ENCODE measurements around the gene ZNF598. TPM values are rescaled to one million over a fixed set of nuclear protein-coding genes. Genes with fewer than 3 reads are reported as not detected.

ZNF598 gene
- total and polyA plus RNA-seq, 10 of the 15 experiments (the other 5 are each of a cell fraction or from before 2014, with no cell fraction given): 0.08 to 74.0 (median 14.4) TPM

- intact Hi-C loops (cut with micrococcal nuclease; ENCODE audit: unreplicated experiment) (no loop called here), in situ Hi-C loops (cut with MboI) (no loop called here)
- Histone ChIP-seq H3K9me3 (replicated peaks; ENCODE audit: control insufficient read depth, insufficient read depth, low read length) (no peaks in the 10 kb centered on the region), H3K27me3 (replicated peaks in 1 of 2; ENCODE audit: control insufficient read depth in 2 of 2, insufficient read depth in 2 of 2, low read length in 1 of 2) (0 out of 4 replicates have a peak, but pooled peaks cover 0 to 2% of the 10 kb centered on the region in 2 experiments), H3K36me3 (ENCODE audit: control insufficient read depth in 2 of 2, insufficient read depth in 2 of 2, low read length in 1 of 2) (peaks cover 0 to 36% of the 10 kb centered on the region in 2 experiments; a peak in 3 of 4 replicates), H2AFZ (ENCODE audit: control insufficient read depth, low read depth, low read length) (no peak overlapping the region), H3K4me3 (no peak overlapping the region), H3K27ac (ENCODE audit: control insufficient read depth, insufficient read depth) (no peak overlapping the region), H3K4me2 (ENCODE audit: control insufficient read depth, insufficient read depth) (no peak overlapping the region), H3K4me1 (ENCODE audit: control insufficient read depth, insufficient read depth, low read length) (peaks cover 15% of the 10 kb centered on the region), H3K79me2 (ENCODE audit: control insufficient read depth, insufficient read depth, low read length) (peaks cover 6% of the 10 kb centered on the region), H3K9ac (ENCODE audit: control insufficient read depth, insufficient read depth, low read length) (no peak overlapping the region), H4K20me1 (ENCODE audit: control insufficient read depth, insufficient read depth) (no peaks in the 10 kb centered on the region)
- WGBS (ENCODE audit: insufficient coverage, insufficient replicate concordance, low lambda C conversion rate, missing lambda C conversion rate): 97% methylated on average over 17 of the region's 18 CpGs
- no peak for ATAC-seq
- CTCF ChIA-PET: no interaction called here
- SMC1A ChIA-PET (ENCODE audit: uncharacterized antibody, unreplicated experiment): no interaction called here
- no peak for DNase-seq (ENCODE audit: low read depth, low spot score)
- no TSS peak for BruUV-seq (replicated peaks)
- POLR2A ChIA-PET: interaction anchor here (1.6 kb wide), 1 partner anchor 13 kb away, joined by 6 read pairs; the partner anchor contains the start of gene RPS2
- no peak for FAIRE-seq
- TF ChIP-seq DPF2 (IDR thresholded peaks at IDR 0.05) (no peak), CHD2 (IDR thresholded peaks at IDR 0.05; ENCODE audit: borderline replicate concordance, low read depth, low read length) (no peak), SUPT20H (IDR thresholded peaks at IDR 0.05; ENCODE audit: borderline replicate concordance, control insufficient read depth, low read depth, low read length) (no peak)
- RAD21 ChIA-PET (ENCODE audit: unreplicated experiment): no interaction called here
These were observed 31.7 kb downstream of the ZNF598 start for GRCh38 chr16:1977875-1978268.

- in situ Hi-C loops (cut with MboI): no loop called here
- H4K20me1 ChIP-seq (ENCODE audit: control insufficient read depth, insufficient read depth): no peaks in the 10 kb centered on the region
- H3K27ac ChIP-seq (ENCODE audit: control insufficient read depth, insufficient read depth): no peak overlapping the region
- ATAC-seq: no peak
- ChIA-PET RAD21 (ENCODE audit: unreplicated experiment) (no interaction called here), POLR2A (interaction anchor here (1.6 kb wide), 1 partner anchor 12 kb away, joined by 6 read pairs; the partner anchor contains the start of gene RPS2), SMC1A (ENCODE audit: uncharacterized antibody, unreplicated experiment) (no interaction called here), CTCF (no interaction called here)
- 91% methylated on average over 33 of the region's 33 CpGs for WGBS (ENCODE audit: insufficient coverage, insufficient replicate concordance, low lambda C conversion rate, missing lambda C conversion rate)
- H3K79me2 ChIP-seq (ENCODE audit: control insufficient read depth, insufficient read depth, low read length): peaks cover 13% of the 10 kb centered on the region
- FAIRE-seq: no peak
- H3K4me2 ChIP-seq (ENCODE audit: control insufficient read depth, insufficient read depth): no peak overlapping the region
- H3K36me3 ChIP-seq (ENCODE audit: control insufficient read depth in 2 of 2, insufficient read depth in 2 of 2, low read length in 1 of 2): peaks cover 0 to 36% of the 10 kb centered on the region in 2 experiments; a peak in 3 of 4 replicates
- TF ChIP-seq RB1 (IDR thresholded peaks at IDR 0.05; ENCODE audit: borderline replicate concordance) (no peak), SREBF1 (IDR thresholded peaks at IDR 0.05; ENCODE audit: low read length) (no peak), NFYA (IDR thresholded peaks at IDR 0.05; ENCODE audit: borderline replicate concordance, low read depth, low read length) (no peak), KDM1A (IDR thresholded peaks at IDR 0.05; ENCODE audit: borderline replicate concordance) (no peak), NRF1 (conservative IDR thresholded peaks at IDR 0.05; ENCODE audit: low read depth, low read length) (no peak), MTA2 (IDR thresholded peaks at IDR 0.05; ENCODE audit: low read depth) (no peak), CHD4 (IDR thresholded peaks at IDR 0.05) (no peak), STAT1 (conservative IDR thresholded peaks at IDR 0.05) (no peak), PRDM15 (CRISPR knock-in tag; IDR thresholded peaks at IDR 0.05) (no peak)
- 0 out of 4 replicates have a peak, but pooled peaks cover 0 to 2% of the 10 kb centered on the region in 2 experiments for H3K27me3 ChIP-seq (replicated peaks in 1 of 2; ENCODE audit: control insufficient read depth in 2 of 2, insufficient read depth in 2 of 2, low read length in 1 of 2)
- H3K4me1 ChIP-seq (ENCODE audit: control insufficient read depth, insufficient read depth, low read length): peaks cover 15% of the 10 kb centered on the region
- no peak for DNase-seq (ENCODE audit: low read depth, low spot score)
- intact Hi-C loops (cut with micrococcal nuclease; ENCODE audit: unreplicated experiment): no loop called here
- no peak overlapping the region for H2AFZ ChIP-seq (ENCODE audit: control insufficient read depth, low read depth, low read length)
- no peak overlapping the region for H3K9ac ChIP-seq (ENCODE audit: control insufficient read depth, insufficient read depth, low read length)
- TSS peak; percentile 29 for BruUV-seq (replicated peaks)
- H3K4me3 ChIP-seq: no peak overlapping the region
- no peaks in the 10 kb centered on the region for H3K9me3 ChIP-seq (replicated peaks; ENCODE audit: control insufficient read depth, insufficient read depth, low read length)
These were observed 32.4 kb downstream of the ZNF598 start for GRCh38 chr16:1976951-1977874.
